Loucy (cell line): ENCODE measurements around the gene HUWE1.

ENCODE experiments used
- H2AFZ ChIP-seq: fragments of 200-600 bp; sonication (generic); 2 replicates; pipeline ENCODE4 v1.6.0; 2016; ENCODE audit warnings: antibody characterized with exemption, mild to moderate bottlenecking, low read length, moderate library complexity
- H3F3A ChIP-seq: fragments of 200-600 bp; 2 replicates; pipeline ENCODE4 v1.6.0; 2016; ENCODE audit warnings: antibody characterized with exemption, low read depth, mild to moderate bottlenecking
- H3K27me3 ChIP-seq: fragments of 200-600 bp; sonication (generic); 2 replicates; pipeline ENCODE4 v1.6.1; 2014; ENCODE audit warnings: low read length, mild to moderate bottlenecking; ENCODE audit not compliant: insufficient read depth, poor library complexity, severe bottlenecking
- H3K36me3 ChIP-seq: fragments of 200-600 bp; sonication (generic); 2 replicates; pipeline ENCODE4 v1.6.1; 2016; ENCODE audit warnings: low read length; ENCODE audit not compliant: insufficient read depth
- H3K4me1 ChIP-seq: fragments of 200-600 bp; sonication (generic); 2 replicates; pipeline ENCODE4 v1.5.1; 2014; ENCODE audit warnings: low read length, mild to moderate bottlenecking; ENCODE audit not compliant: insufficient read depth, poor library complexity, severe bottlenecking
- H3K4me2 ChIP-seq: fragments of 200-600 bp; sonication (generic); 2 replicates; pipeline ENCODE4 v1.6.0; 2014; ENCODE audit warnings: antibody characterized with exemption, low read length, low read depth, mild to moderate bottlenecking; ENCODE audit not compliant: poor library complexity, severe bottlenecking
- H3K4me3 ChIP-seq: fragments of 200-600 bp; sonication (generic); 2 replicates; pipeline ENCODE4 v1.5.1; 2014; ENCODE audit warnings: low read length, mild to moderate bottlenecking, mixed read lengths; ENCODE audit not compliant: poor library complexity, severe bottlenecking
- H3K79me2 ChIP-seq: fragments of 200-600 bp; sonication (generic); 2 replicates; pipeline ENCODE4 v1.6.1; 2014; ENCODE audit warnings: low read length; ENCODE audit not compliant: insufficient read depth
- H3K9ac ChIP-seq: fragments of 200-600 bp; sonication (generic); 2 replicates; pipeline ENCODE4 v1.6.0; 2014; ENCODE audit warnings: mild to moderate bottlenecking, low read depth, low read length, moderate library complexity; ENCODE audit not compliant: poor library complexity, severe bottlenecking
- H3K9me2 ChIP-seq: fragments of 200-600 bp; sonication (generic); replicated peaks from 2 replicates; pipeline ENCODE4 v1.6.1; 2016; ENCODE audit warnings: low read depth, low read length, mixed read lengths
- H3K9me3 ChIP-seq: fragments of 200-600 bp; sonication (generic); 2 replicates; pipeline ENCODE4 v1.6.1; 2014; ENCODE audit warnings: mild to moderate bottlenecking, antibody characterized with exemption, low read length, low read depth; ENCODE audit not compliant: insufficient read depth
- H4K20me1 ChIP-seq: fragments of 200-600 bp; sonication (generic); 2 replicates; pipeline ENCODE4 v1.6.0; 2014; ENCODE audit warnings: antibody characterized with exemption, low read length, mild to moderate bottlenecking; ENCODE audit not compliant: insufficient read depth, poor library complexity, severe bottlenecking
- CTCF ChIP-seq: fragments of 200-600 bp; sonication (generic); conservative IDR thresholded peaks from 2 replicates; pipeline ENCODE4 v1.5.1; 2014; ENCODE audit warnings: mild to moderate bottlenecking, antibody characterized with exemption, low read length
- EZH2phosphoT487 ChIP-seq: fragments of 200-600 bp; IDR thresholded peaks from 2 replicates; pipeline ENCODE4 v1.6.1; 2018; ENCODE audit warnings: antibody characterized with exemption, mild to moderate bottlenecking, moderate library complexity, borderline replicate concordance

Gene HUWE1

DNA sequence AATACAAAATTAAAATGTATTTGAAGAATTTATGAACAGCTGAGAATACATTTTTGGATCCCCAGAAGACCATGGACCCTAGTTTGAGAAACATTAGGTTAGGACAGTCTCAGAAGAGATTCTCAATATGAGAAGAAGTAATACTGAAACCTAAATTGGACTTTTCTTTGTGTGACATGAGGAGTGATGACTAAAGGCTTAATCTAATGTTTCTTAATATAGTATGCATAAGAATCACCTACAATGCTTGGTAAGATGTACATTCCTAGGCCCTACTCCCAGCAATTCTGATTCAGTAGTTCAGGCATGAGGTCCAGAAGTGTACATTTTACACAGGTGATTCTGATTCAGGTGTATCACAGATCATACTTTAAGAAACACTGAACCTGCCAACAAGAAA is 31.6 kb upstream of the HUWE1 start:
- Histone ChIP-seq H3K9ac (no peak overlapping the region), H3K9me2 (no peaks in the 10 kb centered on the region), H3K27me3 (no peaks in the 10 kb centered on the region), H2AFZ (no peak overlapping the region), H3K4me1 (peaks cover 40% of the 10 kb centered on the region), H4K20me1 (no peaks in the 10 kb centered on the region), H3F3A (no peaks in the 10 kb centered on the region; the same call in 1 of the 2 replicates), H3K36me3 (no peaks in the 10 kb centered on the region), H3K4me3 (no peak overlapping the region), H3K79me2 (no peaks in the 10 kb centered on the region), H3K9me3 (no peaks in the 10 kb centered on the region), H3K4me2 (no peak overlapping the region)
- TF ChIP-seq CTCF: no peak
- TF ChIP-seq EZH2phosphoT487: no peak

DNA sequence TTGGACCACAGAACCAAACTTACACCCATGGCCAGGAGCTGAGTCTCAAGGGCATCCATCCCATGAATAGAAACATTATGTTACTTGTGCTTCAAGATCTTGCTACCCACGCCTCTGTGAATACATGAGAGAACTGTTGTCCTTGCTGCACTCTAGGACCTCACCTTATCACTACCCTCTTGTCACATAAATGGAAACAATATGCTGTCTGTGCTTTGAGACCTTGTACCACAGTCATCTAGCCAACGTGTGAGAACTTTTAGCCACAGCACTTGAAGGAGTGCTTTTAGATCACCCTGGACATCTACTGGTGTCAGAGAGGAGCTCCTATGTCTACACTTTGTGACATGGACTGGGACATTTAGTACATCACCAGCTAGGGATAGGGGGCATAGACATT is 30.7 kb upstream of the HUWE1 start:
- no peaks in the 10 kb centered on the region for H4K20me1 ChIP-seq
- no peaks in the 10 kb centered on the region; the same call in 1 of the 2 replicates for H3F3A ChIP-seq
- H3K79me2 ChIP-seq: no peaks in the 10 kb centered on the region
- H3K9ac ChIP-seq: no peak overlapping the region
- TF ChIP-seq EZH2phosphoT487: no peak
- no peak for TF ChIP-seq CTCF
- no peaks in the 10 kb centered on the region for H3K36me3 ChIP-seq
- peak overlapping the region; percentile 75 for H3K4me2 ChIP-seq
- H3K4me1 ChIP-seq: peaks cover 40% of the 10 kb centered on the region
- H3K4me3 ChIP-seq: peak overlapping the region; percentile 54
- H3K9me3 ChIP-seq: no peaks in the 10 kb centered on the region
- H3K9me2 ChIP-seq: no peaks in the 10 kb centered on the region
- no peaks in the 10 kb centered on the region for H3K27me3 ChIP-seq
- H2AFZ ChIP-seq: no peak overlapping the region

DNA sequence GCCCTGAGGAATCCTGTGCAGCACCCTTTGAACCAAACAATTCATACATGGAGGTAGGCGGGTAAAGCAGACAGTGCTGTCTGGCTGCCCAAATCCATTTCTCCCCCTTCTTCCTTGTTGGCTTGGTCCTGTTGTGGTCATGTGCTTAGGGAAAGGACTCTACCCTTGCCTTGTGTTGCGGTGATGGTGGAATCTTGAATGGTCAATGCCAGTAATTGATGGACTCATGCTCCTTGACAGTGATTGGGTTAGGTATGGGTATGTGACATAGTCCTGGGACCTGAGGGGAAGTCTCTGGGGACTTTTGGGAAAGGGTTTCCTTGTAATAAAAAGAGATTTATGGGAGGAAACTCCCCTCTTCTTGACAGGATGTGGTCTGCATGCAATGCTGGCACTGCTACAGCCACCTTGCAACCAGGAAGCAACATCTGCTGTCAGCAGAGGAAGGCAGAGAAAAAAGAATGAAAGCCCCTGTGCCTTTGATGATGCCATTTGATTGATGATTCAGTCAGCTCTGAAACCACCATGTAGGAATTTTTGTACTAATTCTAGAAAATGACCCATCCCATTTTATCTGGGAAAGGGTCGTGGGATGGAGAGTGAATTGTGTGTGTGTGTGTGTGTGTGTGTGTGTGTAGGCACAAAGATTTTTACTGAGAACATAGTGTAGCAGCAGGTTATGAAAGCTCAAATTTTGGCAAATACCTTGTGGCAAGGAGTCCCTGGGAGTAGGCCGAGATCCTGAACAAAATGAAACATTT is 30.0 kb upstream of the HUWE1 start:
- Histone ChIP-seq H3K9ac (no peak overlapping the region), H3K4me2 (peak overlapping the region; percentile 75)

More for the DNA sequence above, 30.0 kb upstream of the HUWE1 start:
- H3K36me3 ChIP-seq: no peaks in the 10 kb centered on the region
- H3F3A ChIP-seq: no peaks in the 10 kb centered on the region; the same call in 1 of the 2 replicates
- H3K4me1 ChIP-seq: peaks cover 40% of the 10 kb centered on the region
- H2AFZ ChIP-seq: no peak overlapping the region
- peak overlapping the region; percentile 63 for H3K4me3 ChIP-seq
- H3K9me3 ChIP-seq: no peaks in the 10 kb centered on the region
- H3K27me3 ChIP-seq: no peaks in the 10 kb centered on the region
- TF ChIP-seq EZH2phosphoT487 (no peak), CTCF (no peak)
- H4K20me1 ChIP-seq: no peaks in the 10 kb centered on the region
- no peaks in the 10 kb centered on the region for H3K9me2 ChIP-seq
- no peaks in the 10 kb centered on the region for H3K79me2 ChIP-seq
